ENCODE results near the gene MMEL1. TPM values are rescaled to one million over a fixed set of nuclear protein-coding genes. Genes with fewer than 3 reads are reported as not detected.

MMEL1 gene
- total RNA-seq, 1 experiment from 2014 or later = not detected

DNA sequence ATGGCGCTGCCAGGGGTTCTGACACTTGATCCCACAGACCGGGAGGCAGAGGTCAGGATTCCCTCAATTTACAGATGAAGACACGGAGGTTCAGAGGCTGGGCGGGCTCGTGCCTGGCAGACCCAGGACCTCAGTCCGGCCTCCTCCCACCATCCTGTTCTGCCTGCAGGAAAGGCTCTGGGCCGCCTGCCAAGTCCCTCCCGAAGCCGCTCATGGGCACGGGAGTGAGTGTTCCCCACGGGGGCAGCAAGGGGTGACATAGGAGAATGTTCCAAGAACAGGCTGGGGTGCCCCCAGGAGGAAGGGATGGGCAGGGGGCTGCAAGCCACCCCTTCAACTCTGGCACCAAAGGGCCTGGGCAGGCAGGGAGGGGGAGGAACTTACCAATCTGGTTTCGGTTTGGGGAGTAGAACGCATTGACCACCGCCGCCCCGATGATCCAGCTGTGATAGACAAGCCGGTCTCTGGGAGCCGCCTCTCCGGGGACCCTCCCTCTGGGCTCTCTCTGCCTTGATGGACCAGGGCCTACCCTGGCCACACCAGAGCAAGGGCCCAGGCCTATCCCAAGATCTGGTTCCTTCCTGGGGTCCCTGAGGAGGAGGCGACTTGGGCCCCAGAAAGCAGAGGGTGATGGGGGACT, 38.7 kb downstream of the MMEL1 start:
- DNase-seq (ENCODE audit: low spot score) (peak; percentile 8), ATAC-seq (no peak)
- H3K4me1 Mint-ChIP-seq = no peaks in the 10 kb centered on the region
- POLR2A ChIA-PET = no interaction called here
- peaks cover 19% of the 10 kb centered on the region for H3K9me3 Mint-ChIP-seq
- no peak overlapping the region for H3K4me3 Mint-ChIP-seq
- CTCF ChIA-PET = no interaction called here
- H3K27me3 Mint-ChIP-seq (ENCODE audit: low read depth) = peaks cover 6% of the 10 kb centered on the region
- H3K36me3 Mint-ChIP-seq = peaks cover 15% of the 10 kb centered on the region
- H3K27ac Mint-ChIP-seq = no peak overlapping the region
- TF ChIP-seq JAZF1 (CRISPR knock-in tag; IDR thresholded peaks at IDR 0.05) (no peak), SMAD3 (CRISPR knock-in tag; IDR thresholded peaks at IDR 0.05; ENCODE audit: borderline replicate concordance) (no peak), ZNF416 (CRISPR knock-in tag; IDR thresholded peaks at IDR 0.05) (no peak), SP1 (CRISPR knock-in tag; conservative IDR thresholded peaks at IDR 0.05) (no peak), CREM (CRISPR knock-in tag; IDR thresholded peaks at IDR 0.05) (no peak), SMAD4 (CRISPR knock-in tag; IDR thresholded peaks at IDR 0.05) (no peak), ZNF232 (CRISPR knock-in tag; IDR thresholded peaks at IDR 0.05) (no peak)
- TF ChIP-seq, protein P1, sequence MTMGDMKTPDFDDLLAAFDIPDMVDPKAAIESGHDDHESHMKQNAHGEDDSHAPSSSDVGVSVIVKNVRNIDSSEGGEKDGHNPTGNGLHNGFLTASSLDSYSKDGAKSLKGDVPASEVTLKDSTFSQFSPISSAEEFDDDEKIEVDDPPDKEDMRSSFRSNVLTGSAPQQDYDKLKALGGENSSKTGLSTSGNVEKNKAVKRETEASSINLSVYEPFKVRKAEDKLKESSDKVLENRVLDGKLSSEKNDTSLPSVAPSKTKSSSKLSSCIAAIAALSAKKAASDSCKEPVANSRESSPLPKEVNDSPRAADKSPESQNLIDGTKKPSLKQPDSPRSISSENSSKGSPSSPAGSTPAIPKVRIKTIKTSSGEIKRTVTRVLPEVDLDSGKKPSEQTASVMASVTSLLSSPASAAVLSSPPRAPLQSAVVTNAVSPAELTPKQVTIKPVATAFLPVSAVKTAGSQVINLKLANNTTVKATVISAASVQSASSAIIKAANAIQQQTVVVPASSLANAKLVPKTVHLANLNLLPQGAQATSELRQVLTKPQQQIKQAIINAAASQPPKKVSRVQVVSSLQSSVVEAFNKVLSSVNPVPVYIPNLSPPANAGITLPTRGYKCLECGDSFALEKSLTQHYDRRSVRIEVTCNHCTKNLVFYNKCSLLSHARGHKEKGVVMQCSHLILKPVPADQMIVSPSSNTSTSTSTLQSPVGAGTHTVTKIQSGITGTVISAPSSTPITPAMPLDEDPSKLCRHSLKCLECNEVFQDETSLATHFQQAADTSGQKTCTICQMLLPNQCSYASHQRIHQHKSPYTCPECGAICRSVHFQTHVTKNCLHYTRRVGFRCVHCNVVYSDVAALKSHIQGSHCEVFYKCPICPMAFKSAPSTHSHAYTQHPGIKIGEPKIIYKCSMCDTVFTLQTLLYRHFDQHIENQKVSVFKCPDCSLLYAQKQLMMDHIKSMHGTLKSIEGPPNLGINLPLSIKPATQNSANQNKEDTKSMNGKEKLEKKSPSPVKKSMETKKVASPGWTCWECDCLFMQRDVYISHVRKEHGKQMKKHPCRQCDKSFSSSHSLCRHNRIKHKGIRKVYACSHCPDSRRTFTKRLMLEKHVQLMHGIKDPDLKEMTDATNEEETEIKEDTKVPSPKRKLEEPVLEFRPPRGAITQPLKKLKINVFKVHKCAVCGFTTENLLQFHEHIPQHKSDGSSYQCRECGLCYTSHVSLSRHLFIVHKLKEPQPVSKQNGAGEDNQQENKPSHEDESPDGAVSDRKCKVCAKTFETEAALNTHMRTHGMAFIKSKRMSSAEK (CRISPR knock-in tag; IDR thresholded peaks at IDR 0.05; ENCODE audit: borderline replicate concordance) = no peak
- TF ChIP-seq, protein P2, sequence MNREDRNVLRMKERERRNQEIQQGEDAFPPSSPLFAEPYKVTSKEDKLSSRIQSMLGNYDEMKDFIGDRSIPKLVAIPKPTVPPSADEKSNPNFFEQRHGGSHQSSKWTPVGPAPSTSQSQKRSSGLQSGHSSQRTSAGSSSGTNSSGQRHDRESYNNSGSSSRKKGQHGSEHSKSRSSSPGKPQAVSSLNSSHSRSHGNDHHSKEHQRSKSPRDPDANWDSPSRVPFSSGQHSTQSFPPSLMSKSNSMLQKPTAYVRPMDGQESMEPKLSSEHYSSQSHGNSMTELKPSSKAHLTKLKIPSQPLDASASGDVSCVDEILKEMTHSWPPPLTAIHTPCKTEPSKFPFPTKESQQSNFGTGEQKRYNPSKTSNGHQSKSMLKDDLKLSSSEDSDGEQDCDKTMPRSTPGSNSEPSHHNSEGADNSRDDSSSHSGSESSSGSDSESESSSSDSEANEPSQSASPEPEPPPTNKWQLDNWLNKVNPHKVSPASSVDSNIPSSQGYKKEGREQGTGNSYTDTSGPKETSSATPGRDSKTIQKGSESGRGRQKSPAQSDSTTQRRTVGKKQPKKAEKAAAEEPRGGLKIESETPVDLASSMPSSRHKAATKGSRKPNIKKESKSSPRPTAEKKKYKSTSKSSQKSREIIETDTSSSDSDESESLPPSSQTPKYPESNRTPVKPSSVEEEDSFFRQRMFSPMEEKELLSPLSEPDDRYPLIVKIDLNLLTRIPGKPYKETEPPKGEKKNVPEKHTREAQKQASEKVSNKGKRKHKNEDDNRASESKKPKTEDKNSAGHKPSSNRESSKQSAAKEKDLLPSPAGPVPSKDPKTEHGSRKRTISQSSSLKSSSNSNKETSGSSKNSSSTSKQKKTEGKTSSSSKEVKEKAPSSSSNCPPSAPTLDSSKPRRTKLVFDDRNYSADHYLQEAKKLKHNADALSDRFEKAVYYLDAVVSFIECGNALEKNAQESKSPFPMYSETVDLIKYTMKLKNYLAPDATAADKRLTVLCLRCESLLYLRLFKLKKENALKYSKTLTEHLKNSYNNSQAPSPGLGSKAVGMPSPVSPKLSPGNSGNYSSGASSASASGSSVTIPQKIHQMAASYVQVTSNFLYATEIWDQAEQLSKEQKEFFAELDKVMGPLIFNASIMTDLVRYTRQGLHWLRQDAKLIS (CRISPR knock-in tag; IDR thresholded peaks at IDR 0.05; ENCODE audit: borderline replicate concordance) = no peak
- TF ChIP-seq, protein P3, sequence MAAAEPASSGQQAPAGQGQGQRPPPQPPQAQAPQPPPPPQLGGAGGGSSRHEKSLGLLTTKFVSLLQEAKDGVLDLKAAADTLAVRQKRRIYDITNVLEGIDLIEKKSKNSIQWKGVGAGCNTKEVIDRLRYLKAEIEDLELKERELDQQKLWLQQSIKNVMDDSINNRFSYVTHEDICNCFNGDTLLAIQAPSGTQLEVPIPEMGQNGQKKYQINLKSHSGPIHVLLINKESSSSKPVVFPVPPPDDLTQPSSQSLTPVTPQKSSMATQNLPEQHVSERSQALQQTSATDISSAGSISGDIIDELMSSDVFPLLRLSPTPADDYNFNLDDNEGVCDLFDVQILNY (CRISPR knock-in tag; IDR thresholded peaks at IDR 0.05) = no peak

GRCh38 chr1:2593251-2593878, 39.5 kb downstream of the MMEL1 start:
- H3K36me3 Mint-ChIP-seq = peaks cover 15% of the 10 kb centered on the region
- DNase-seq (ENCODE audit: low spot score) = no peak
- no peaks in the 10 kb centered on the region for H3K4me1 Mint-ChIP-seq
- CTCF ChIA-PET = no interaction called here
- POLR2A ChIA-PET = no interaction called here
- no peak overlapping the region for H3K27ac Mint-ChIP-seq
- ATAC-seq = no peak
- no peak overlapping the region for H3K4me3 Mint-ChIP-seq
- H3K9me3 Mint-ChIP-seq = peaks cover 12% of the 10 kb centered on the region
- H3K27me3 Mint-ChIP-seq (ENCODE audit: low read depth) = peaks cover 6% of the 10 kb centered on the region
- TF ChIP-seq, protein P4, sequence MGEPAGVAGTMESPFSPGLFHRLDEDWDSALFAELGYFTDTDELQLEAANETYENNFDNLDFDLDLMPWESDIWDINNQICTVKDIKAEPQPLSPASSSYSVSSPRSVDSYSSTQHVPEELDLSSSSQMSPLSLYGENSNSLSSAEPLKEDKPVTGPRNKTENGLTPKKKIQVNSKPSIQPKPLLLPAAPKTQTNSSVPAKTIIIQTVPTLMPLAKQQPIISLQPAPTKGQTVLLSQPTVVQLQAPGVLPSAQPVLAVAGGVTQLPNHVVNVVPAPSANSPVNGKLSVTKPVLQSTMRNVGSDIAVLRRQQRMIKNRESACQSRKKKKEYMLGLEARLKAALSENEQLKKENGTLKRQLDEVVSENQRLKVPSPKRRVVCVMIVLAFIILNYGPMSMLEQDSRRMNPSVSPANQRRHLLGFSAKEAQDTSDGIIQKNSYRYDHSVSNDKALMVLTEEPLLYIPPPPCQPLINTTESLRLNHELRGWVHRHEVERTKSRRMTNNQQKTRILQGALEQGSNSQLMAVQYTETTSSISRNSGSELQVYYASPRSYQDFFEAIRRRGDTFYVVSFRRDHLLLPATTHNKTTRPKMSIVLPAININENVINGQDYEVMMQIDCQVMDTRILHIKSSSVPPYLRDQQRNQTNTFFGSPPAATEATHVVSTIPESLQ (CRISPR knock-in tag; IDR thresholded peaks at IDR 0.05) = no peak
- TF ChIP-seq KAT7 (CRISPR knock-in tag; IDR thresholded peaks at IDR 0.05; ENCODE audit: borderline replicate concordance) (no peak), TP53 (CRISPR knock-in tag; IDR thresholded peaks at IDR 0.05) (no peak), HMGA2 (CRISPR knock-in tag; IDR thresholded peaks at IDR 0.05) (no peak), E2F4 (CRISPR knock-in tag; IDR thresholded peaks at IDR 0.05; ENCODE audit: borderline replicate concordance, low read depth) (no peak), ZNF232 (CRISPR knock-in tag; IDR thresholded peaks at IDR 0.05) (no peak), PRRX2 (CRISPR knock-in tag; IDR thresholded peaks at IDR 0.05) (no peak), GRHL2 (CRISPR knock-in tag; IDR thresholded peaks at IDR 0.05; ENCODE audit: insufficient replicate concordance, severe bottlenecking) (no peak)
- TF ChIP-seq, protein P5, sequence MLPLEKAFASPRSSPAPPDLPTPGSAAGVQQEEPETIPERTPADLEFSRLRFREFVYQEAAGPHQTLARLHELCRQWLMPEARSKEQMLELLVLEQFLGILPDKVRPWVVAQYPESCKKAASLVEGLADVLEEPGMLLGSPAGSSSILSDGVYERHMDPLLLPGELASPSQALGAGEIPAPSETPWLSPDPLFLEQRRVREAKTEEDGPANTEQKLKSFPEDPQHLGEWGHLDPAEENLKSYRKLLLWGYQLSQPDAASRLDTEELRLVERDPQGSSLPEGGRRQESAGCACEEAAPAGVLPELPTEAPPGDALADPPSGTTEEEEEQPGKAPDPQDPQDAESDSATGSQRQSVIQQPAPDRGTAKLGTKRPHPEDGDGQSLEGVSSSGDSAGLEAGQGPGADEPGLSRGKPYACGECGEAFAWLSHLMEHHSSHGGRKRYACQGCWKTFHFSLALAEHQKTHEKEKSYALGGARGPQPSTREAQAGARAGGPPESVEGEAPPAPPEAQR (CRISPR knock-in tag; IDR thresholded peaks at IDR 0.05) = no peak
- TF ChIP-seq, protein P6, sequence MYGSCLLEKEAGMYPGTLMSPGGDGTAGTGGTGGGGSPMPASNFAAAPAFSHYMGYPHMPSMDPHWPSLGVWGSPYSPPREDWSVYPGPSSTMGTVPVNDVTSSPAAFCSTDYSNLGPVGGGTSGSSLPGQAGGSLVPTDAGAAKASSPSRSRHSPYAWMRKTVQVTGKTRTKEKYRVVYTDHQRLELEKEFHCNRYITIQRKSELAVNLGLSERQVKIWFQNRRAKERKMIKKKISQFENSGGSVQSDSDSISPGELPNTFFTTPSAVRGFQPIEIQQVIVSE (CRISPR knock-in tag; IDR thresholded peaks at IDR 0.05; ENCODE audit: borderline replicate concordance) = no peak
